Measurements from ENCODE around the gene PGA5. TPM values are rescaled to one million over a fixed set of nuclear protein-coding genes. Genes with fewer than 3 reads are reported as not detected.
A peak's percentile ranks its signal among the peaks of the same experiment; 100 is the strongest.

Gene PGA5
- total RNA-seq, 1 experiment from 2014 or later: not detected

- no TSS peak for BruUV-seq (replicated peaks)
- peaks cover 7% of the 10 kb centered on the region for H3K9me3 Mint-ChIP-seq (ENCODE audit: unreplicated experiment)
- no peak for TF ChIP-seq CTCF (IDR thresholded peaks at IDR 0.05; ENCODE audit: unreplicated experiment)
- no peak overlapping the region for H3K27ac Mint-ChIP-seq (ENCODE audit: low read depth, unreplicated experiment)
- peaks cover 5% of the 10 kb centered on the region for H3K36me3 Mint-ChIP-seq (ENCODE audit: insufficient read depth, unreplicated experiment)
- H3K4me1 Mint-ChIP-seq (ENCODE audit: insufficient read depth, unreplicated experiment): peaks cover 12% of the 10 kb centered on the region
- ChIA-PET CTCF (interaction anchor here (0.6 to 1.8 kb wide), 4 partner anchors 18 to 386 kb away, joined by 3 to 8 read pairs (median 3); no protein-coding TSS in a partner anchor), POLR2A (interaction anchor here (0.6 kb wide), 1 partner anchor 14 kb away, joined by 3 read pairs; no protein-coding TSS in a partner anchor)
- DNase-seq (ENCODE audit: unreplicated experiment): no peak
- intact Hi-C loops (cut with micrococcal nuclease): no loop called here
- no peak overlapping the region for H3K4me3 Mint-ChIP-seq (ENCODE audit: unreplicated experiment)
- peaks cover under 1% of the 10 kb centered on the region for H3K27me3 Mint-ChIP-seq (ENCODE audit: insufficient read depth, unreplicated experiment)
Observed at GRCh38 chr11:61277186-61278000, 36.4 kb downstream of the PGA5 start.

- Mint-ChIP-seq H3K4me1 (ENCODE audit: insufficient read depth, unreplicated experiment) (peaks cover 12% of the 10 kb centered on the region), H3K36me3 (ENCODE audit: insufficient read depth, unreplicated experiment) (peaks cover 5% of the 10 kb centered on the region), H3K27me3 (ENCODE audit: insufficient read depth, unreplicated experiment) (peaks cover 7% of the 10 kb centered on the region), H3K9me3 (ENCODE audit: unreplicated experiment) (peaks cover 7% of the 10 kb centered on the region), H3K4me3 (ENCODE audit: unreplicated experiment) (no peak overlapping the region), H3K27ac (ENCODE audit: low read depth, unreplicated experiment) (no peak overlapping the region)
- BruUV-seq (replicated peaks): no TSS peak
- DNase-seq (ENCODE audit: unreplicated experiment): no peak
- intact Hi-C loops (cut with micrococcal nuclease): no loop called here
- CTCF ChIA-PET: interaction anchor here (0.7 to 1.8 kb wide), 4 partner anchors 19 to 48 kb away, joined by 3 to 8 read pairs (median 3); no protein-coding TSS in a partner anchor
- POLR2A ChIA-PET: no interaction called here
- no peak for TF ChIP-seq CTCF (IDR thresholded peaks at IDR 0.05; ENCODE audit: unreplicated experiment)
Observed at GRCh38 chr11:61278001-61278470, 37.1 kb downstream of the PGA5 start.

DNA sequence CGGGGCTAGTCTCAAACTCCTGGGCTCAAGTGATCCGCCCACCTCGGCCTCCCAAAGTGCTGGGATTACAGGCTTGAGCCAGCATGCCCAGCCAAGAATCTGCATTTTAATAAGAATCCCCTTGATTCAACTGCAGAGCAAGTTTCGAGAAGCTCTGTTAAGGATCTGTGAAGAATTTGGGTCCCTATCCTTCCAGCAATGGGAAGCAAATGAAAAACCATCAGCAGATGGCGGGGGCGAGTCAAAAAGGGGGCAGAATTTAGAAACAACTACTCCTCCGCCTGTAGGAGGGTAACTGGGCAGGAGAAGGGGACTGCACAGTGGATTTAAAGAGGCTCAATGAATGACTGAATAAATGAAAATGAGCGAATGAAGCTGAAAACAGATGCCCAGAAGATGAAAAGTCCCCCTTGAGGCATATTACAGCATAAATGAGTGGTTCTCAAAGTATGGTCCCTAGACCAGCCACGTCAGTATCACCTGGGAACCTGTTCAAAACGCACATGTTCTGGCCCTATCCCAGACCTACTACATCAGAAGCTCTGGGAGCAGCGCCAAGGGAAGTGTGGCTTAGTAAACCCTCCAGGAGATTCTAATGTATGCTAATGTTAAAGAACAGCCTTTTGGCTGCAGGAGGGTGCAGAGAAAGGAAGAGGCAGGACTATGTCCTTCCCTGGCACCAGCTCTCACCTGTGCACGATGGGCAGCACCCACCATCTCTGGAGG lies 39.1 kb downstream of the PGA5 start:
- DNase-seq (ENCODE audit: unreplicated experiment): peak; percentile 98
- Mint-ChIP-seq H3K27me3 (ENCODE audit: insufficient read depth, unreplicated experiment) (peaks cover 17% of the 10 kb centered on the region), H3K4me3 (ENCODE audit: unreplicated experiment) (no peak overlapping the region), H3K4me1 (ENCODE audit: insufficient read depth, unreplicated experiment) (peaks cover 12% of the 10 kb centered on the region), H3K9me3 (ENCODE audit: unreplicated experiment) (peaks cover 7% of the 10 kb centered on the region), H3K27ac (ENCODE audit: low read depth, unreplicated experiment) (no peak overlapping the region), H3K36me3 (ENCODE audit: insufficient read depth, unreplicated experiment) (peaks cover 12% of the 10 kb centered on the region)
- POLR2A ChIA-PET: interaction anchor here (0.7 to 1.9 kb wide), 7 partner anchors 9 to 113 kb away, joined by 3 to 13 read pairs (median 3); partner anchors contain the start of gene TMEM216
- BruUV-seq (replicated peaks): no TSS peak
- peak; percentile 21 for TF ChIP-seq CTCF (IDR thresholded peaks at IDR 0.05; ENCODE audit: unreplicated experiment)
- intact Hi-C loops (cut with micrococcal nuclease): loop anchor here (1.0 kb wide), 1 partner anchor 26 kb away; no protein-coding TSS in a partner anchor
- CTCF ChIA-PET: interaction anchor here (0.6 to 2.3 kb wide), 6 partner anchors 13 to 396 kb away, joined by 3 to 9 read pairs (median 3); no protein-coding TSS in a partner anchor

Data from MCF 10A (cell line).